DND-41 (cell line): ENCODE measurements around the gene CPNE4.

ENCODE experiments used
- ATAC-seq: fragments of 200-7000 bp; cut with Tn5 transposase; 3 replicates; pipeline ENCODE4 v1.9.1; 2021; ENCODE audit warnings: low read depth; ENCODE audit not compliant: insufficient read depth
- DNase-seq: peaks from one replicate; pipeline ENCODE4 v3.0.0-alpha.2; 2020
- H2AFZ ChIP-seq: 2 replicates; pipeline ENCODE4 v1.6.0; 2012; ENCODE audit warnings: low read depth, low read length
- H3K27ac ChIP-seq: 2 replicates; pipeline ENCODE4 v1.5.1; 2012; ENCODE audit warnings: low read length, inconsistent platforms
- H3K27me3 ChIP-seq: fragments of 200-600 bp; sonication (generic); 2 replicates; pipeline ENCODE4 v1.6.0; 2012; ENCODE audit warnings: low read length, mild to moderate bottlenecking, inconsistent platforms; ENCODE audit not compliant: insufficient read depth, poor library complexity
- H3K36me3 ChIP-seq: 2 replicates; pipeline ENCODE4 v1.5.1; 2012; ENCODE audit warnings: low read length, inconsistent platforms; ENCODE audit not compliant: insufficient read depth
- H3K4me1 ChIP-seq: 2 replicates; pipeline ENCODE4 v1.5.1; 2012; ENCODE audit warnings: mild to moderate bottlenecking, low read length; ENCODE audit not compliant: insufficient read depth
- H3K4me2 ChIP-seq: 2 replicates; pipeline ENCODE4 v1.6.0; 2012; ENCODE audit warnings: mild to moderate bottlenecking, moderate library complexity, low read length, inconsistent platforms; ENCODE audit not compliant: insufficient read depth
- H3K4me3 ChIP-seq, 2 experiments: fragments of 200-600 bp in 1 of 2; shearing (Covaris generic) in 1 of 2; 2 replicates each; pipeline ENCODE4 v1.5.1; 2012 to 2016; ENCODE audit warnings: inconsistent platforms in 2 of 2, low read length in 2 of 2, mild to moderate bottlenecking in 2 of 2, low read depth in 1 of 2, moderate library complexity in 1 of 2
- H3K79me2 ChIP-seq: 2 replicates; pipeline ENCODE4 v1.6.0; 2012; ENCODE audit warnings: low read length, inconsistent platforms; ENCODE audit not compliant: insufficient read depth
- H3K9ac ChIP-seq: 2 replicates; pipeline ENCODE4 v1.6.0; 2012; ENCODE audit warnings: low read depth, mild to moderate bottlenecking, inconsistent platforms, low read length, moderate library complexity
- H3K9me3 ChIP-seq: 2 replicates; pipeline ENCODE4 v1.5.1; 2012; ENCODE audit warnings: low read length, moderate library complexity, mild to moderate bottlenecking, inconsistent platforms; ENCODE audit not compliant: insufficient read depth, severe bottlenecking
- H4K20me1 ChIP-seq: 2 replicates; pipeline ENCODE4 v1.6.0; 2012; ENCODE audit warnings: low read length; ENCODE audit not compliant: insufficient read depth
- CTCF ChIP-seq: IDR thresholded peaks from 2 replicates; pipeline ENCODE4 v1.5.1; 2012; ENCODE audit warnings: borderline replicate concordance, low read length, moderate library complexity, mild to moderate bottlenecking; ENCODE audit not compliant: poor library complexity, severe bottlenecking; ENCODE audit errors: extremely low read depth
- EZH2 ChIP-seq: IDR thresholded peaks from 3 replicates; pipeline ENCODE4 v1.6.1; 2012; ENCODE audit warnings: borderline replicate concordance, low read depth, mild to moderate bottlenecking, moderate library complexity, low read length, inconsistent platforms; ENCODE audit not compliant: severe bottlenecking

CPNE4 gene

GRCh38 chr3:132006605-132007204 lies 28.1 kb downstream of the CPNE4 start:
- Histone ChIP-seq H3K79me2 (no peaks in the 10 kb centered on the region), H3K4me3 (no peak overlapping the region), H3K27me3 (peaks cover 3% of the 10 kb centered on the region), H3K9ac (no peak overlapping the region), H4K20me1 (no peaks in the 10 kb centered on the region), H3K4me1 (no peaks in the 10 kb centered on the region), H3K36me3 (no peaks in the 10 kb centered on the region), H2AFZ (no peak overlapping the region), H3K4me2 (no peak overlapping the region), H3K9me3 (no peaks in the 10 kb centered on the region), H3K27ac (no peak overlapping the region)
- ATAC-seq (no peak), DNase-seq (peak; percentile 17)
- TF ChIP-seq CTCF (peak; percentile 57), EZH2 (no peak)

- no peak for ATAC-seq
Observed at GRCh38 chr3:132004571-132004970, 30.2 kb downstream of the CPNE4 start.

DNA sequence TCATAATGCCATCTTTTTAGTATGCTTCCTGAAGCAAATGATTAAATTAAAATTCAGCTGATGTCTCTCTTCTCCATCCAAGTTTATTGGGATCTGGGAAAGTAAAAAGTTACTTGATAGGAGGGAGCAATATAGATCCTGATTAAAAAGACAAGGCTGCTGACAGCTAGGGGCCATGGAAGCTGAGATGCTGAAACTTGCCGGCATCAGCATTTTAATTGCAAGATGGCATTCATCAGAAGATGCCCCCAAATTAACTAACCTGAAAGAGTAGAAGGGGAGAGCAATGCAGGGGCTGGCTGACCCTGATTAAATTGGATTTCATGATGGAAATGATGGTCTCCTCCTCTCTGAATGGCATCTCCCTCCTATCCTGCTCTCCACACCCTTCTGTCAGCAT lies 31.1 kb downstream of the CPNE4 start:
- H3K27ac ChIP-seq = no peak overlapping the region
- no peaks in the 10 kb centered on the region for H3K4me1 ChIP-seq
- no peak for ATAC-seq
- DNase-seq = no peak
- H3K79me2 ChIP-seq = no peaks in the 10 kb centered on the region
- no peak overlapping the region for H3K9ac ChIP-seq
- H3K36me3 ChIP-seq = no peaks in the 10 kb centered on the region
- TF ChIP-seq EZH2 = no peak
- TF ChIP-seq CTCF = no peak
- peaks cover 3% of the 10 kb centered on the region for H3K27me3 ChIP-seq
- no peak overlapping the region for H3K4me2 ChIP-seq
- H4K20me1 ChIP-seq = no peaks in the 10 kb centered on the region
- H2AFZ ChIP-seq = no peak overlapping the region
- H3K9me3 ChIP-seq = no peaks in the 10 kb centered on the region
- no peak overlapping the region for H3K4me3 ChIP-seq

More at GRCh38 chr3:132004571-132004970, 30.2 kb downstream of the CPNE4 start:
- Histone ChIP-seq H3K27me3 (peaks cover 3% of the 10 kb centered on the region), H4K20me1 (no peaks in the 10 kb centered on the region), H3K36me3 (no peaks in the 10 kb centered on the region), H3K4me2 (no peak overlapping the region), H3K9me3 (no peaks in the 10 kb centered on the region), H3K79me2 (no peaks in the 10 kb centered on the region), H3K4me3 (no peak overlapping the region), H3K27ac (no peak overlapping the region), H3K9ac (no peak overlapping the region), H3K4me1 (no peaks in the 10 kb centered on the region), H2AFZ (no peak overlapping the region)
- TF ChIP-seq CTCF = no peak
- no peak for TF ChIP-seq EZH2
- no peak for DNase-seq
